HG03064 (cell line): Measurements from ENCODE around the gene CRYBG3.
"Not testable (repeated sequence)": the region's sequence is repeated elsewhere in the genome, so short reads cannot be mapped to it uniquely, and the experiment has no call there.

ENCODE experiments used
- ATAC-seq: cut with Tn5 transposase; IDR thresholded peaks from one replicate; pipeline ENCODE4 v1.9.1; 2021; ENCODE audit warnings: low read depth; ENCODE audit not compliant: unreplicated experiment

Gene CRYBG3

DNA sequence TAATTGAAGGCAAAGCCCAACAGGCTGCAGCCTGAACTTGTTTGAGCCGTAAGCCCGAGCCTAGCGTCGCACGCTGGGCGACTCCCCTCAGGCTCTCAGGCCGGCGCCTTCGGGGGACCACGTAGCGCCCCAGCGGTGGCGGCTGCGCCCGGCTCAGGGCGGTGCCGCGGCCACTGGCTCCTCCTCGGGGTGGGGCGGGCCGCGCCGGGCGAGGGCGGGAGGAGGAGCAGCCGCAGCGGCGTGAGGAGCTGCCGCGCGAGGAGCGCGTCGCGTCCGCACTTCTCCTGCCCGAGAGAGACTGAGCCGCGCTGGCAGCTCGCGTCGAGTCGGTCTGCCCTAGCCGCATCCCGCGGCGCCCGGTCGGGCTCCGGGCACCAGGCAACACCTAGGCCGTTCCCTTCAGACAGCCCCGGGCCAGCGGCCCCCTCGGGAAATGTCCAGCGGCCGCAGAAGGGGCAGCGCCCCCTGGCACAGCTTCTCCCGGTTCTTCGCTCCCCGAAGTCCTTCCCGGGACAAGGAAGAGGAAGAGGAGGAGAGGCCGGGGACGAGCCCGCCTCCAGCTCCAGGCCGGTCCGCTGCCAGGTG lies at the start of gene CRYBG3:
CRYBG3 (plus strand) TSS at position 238 of the 585 bp plus-strand sequence; CDS start at position 434, 196 bp downstream.
- ATAC-seq, result peak; percentile 99

- no peak for ATAC-seq
These were observed 48.9 kb upstream of the CRYBG3 start for GRCh38 chr3:97772926-97773325.

DNA sequence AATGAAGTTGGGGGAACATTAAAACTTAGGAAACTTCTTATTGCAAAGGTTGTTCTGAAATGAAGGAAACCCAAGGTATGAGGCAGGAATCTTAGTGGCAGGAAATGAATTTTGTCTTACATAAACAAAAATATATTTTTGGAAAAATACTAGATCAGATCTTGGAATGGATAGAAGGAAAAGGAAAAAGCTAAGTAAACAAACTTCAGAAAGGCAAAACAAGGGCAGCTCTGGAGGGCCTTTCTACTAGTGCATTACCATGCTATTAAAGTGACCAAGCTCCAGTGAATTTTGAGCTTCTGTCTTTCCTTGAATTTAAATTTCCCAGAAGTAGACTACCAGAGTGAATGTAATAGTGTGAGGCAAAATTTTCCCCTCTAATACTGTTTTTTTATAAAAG lies 43.7 kb upstream of the CRYBG3 start:
- ATAC-seq, result no peak

DNA sequence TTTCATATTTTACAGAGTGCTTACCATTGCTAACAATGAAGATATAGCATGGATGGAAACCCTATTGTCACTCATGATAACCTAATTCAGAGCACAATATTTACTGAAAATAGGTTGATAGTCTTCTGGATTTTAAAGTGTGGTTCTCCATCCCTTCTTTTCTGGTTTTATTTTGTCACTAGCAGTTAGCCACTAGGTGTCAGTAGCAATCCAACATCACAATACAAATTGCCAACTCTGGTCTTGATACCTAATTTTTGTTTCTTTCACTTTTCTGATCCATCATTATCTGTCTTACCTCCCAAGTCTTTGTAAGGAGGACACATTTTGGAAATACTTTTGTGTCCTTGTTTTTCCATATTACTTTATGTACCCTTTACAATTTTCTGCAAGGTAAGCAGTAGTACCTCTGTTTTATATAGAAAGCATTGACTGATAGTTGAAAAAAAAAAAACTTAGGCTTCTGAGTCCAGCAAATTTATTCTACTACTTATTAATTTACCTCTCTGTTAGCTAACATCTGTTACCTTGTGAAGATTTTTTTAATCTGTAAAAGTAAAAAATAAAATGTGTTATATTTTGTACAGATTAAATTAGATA lies 28.3 kb upstream of the CRYBG3 start:
- ATAC-seq, result no peak

DNA sequence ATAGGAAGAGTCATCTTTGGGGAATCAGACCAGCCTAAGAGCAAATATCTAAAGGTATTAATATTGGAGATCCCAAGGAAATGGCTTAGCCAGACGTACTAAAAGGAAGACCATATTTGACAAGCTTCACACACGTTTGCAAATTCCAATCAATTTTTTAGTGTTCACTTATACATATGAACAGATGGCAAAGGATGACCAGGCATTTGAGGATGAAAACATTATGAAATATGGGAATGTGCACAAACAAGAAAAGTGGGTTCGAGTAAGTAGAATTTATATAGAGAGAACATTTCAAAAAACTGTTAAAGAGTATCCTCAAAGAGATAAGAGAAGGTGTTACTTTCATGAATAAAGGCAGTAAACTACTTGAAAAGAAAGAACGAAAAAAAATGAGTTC lies 25.9 kb upstream of the CRYBG3 start:
- ATAC-seq, result no peak

DNA sequence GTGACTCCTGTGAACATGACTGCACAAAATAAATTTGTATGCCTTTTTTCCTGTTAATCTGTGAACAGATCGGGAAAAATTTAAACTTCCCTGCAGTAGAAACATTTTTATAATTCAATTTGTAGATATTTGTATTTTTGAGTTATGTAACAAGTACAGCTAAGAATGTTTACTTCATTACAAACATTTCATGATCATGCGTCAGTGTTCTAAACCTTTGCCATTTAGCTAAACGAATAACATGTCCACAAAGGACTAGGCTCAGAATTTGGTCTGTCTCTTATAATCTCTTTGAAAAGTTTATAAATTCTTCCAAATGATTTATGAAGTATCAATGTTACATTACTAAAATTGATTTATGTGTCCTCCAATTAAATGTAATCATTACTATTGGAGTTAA lies 17.3 kb upstream of the CRYBG3 start:
- ATAC-seq, result no peak

DNA sequence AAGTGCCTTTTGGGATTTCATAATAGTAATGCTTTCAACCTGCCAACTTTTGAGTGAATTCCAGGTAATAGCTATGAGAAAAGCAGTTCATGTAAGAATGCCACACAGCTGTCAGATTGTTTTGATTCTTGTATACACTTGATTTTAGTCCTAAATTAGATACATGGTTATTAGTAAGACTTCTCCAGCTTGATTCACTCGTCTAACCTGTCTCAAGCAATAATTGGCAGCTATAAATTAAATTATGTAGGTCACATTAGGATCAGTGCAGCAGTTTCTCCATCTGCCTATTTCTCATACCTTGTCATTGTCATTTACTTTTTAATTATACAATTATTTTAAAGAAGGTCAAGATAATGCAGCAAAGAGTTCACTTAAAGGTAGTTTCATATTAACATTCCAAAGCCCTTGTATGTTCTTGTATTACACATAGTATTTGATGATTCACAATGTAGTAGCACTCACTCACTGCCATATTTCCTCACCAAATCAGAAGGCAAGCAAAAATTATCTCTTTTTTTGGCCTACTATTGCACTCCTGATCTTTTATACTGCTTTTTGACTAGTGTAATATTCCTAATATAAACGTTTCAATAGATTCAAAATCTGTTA lies 10.9 kb upstream of the CRYBG3 start:
- ATAC-seq, result no peak

GRCh38 chr3:97815149-97815917 lies 6.5 kb upstream of the CRYBG3 start:
- ATAC-seq, result no peak

- no peak for ATAC-seq
These were observed 5.0 kb upstream of the CRYBG3 start for GRCh38 chr3:97816811-97817210.

- no peak for ATAC-seq
These were observed 3.8 kb upstream of the CRYBG3 start for GRCh38 chr3:97817965-97818364.

GRCh38 chr3:97820780-97821179 lies 1.0 kb upstream of the CRYBG3 start:
- no peak for ATAC-seq

- peak; percentile 52 for ATAC-seq
These were observed 481 bp upstream of the CRYBG3 start for GRCh38 chr3:97821287-97821773.

DNA sequence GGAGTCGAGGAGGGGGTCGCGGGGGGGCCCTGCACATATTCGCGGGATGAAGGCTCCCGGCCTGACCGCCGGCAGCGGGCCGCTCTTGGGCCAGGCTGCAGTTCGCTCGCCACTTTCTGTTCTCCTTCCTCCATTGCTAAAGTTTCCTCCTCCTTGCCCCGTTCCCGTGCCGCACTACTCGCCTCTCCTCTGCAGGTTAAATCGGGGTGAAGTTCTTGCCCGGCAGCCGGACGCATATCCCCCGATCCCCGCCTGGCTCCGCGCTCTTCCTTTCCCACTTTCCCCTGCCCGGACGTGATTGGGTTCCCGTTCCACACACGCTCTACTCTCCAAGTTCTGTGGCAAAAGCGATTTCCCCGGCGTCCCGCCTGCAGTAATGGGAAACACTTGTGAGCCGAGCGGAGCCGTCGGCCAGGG lies 556 bp downstream of the CRYBG3 start:
- peak; percentile 23 for ATAC-seq

DNA sequence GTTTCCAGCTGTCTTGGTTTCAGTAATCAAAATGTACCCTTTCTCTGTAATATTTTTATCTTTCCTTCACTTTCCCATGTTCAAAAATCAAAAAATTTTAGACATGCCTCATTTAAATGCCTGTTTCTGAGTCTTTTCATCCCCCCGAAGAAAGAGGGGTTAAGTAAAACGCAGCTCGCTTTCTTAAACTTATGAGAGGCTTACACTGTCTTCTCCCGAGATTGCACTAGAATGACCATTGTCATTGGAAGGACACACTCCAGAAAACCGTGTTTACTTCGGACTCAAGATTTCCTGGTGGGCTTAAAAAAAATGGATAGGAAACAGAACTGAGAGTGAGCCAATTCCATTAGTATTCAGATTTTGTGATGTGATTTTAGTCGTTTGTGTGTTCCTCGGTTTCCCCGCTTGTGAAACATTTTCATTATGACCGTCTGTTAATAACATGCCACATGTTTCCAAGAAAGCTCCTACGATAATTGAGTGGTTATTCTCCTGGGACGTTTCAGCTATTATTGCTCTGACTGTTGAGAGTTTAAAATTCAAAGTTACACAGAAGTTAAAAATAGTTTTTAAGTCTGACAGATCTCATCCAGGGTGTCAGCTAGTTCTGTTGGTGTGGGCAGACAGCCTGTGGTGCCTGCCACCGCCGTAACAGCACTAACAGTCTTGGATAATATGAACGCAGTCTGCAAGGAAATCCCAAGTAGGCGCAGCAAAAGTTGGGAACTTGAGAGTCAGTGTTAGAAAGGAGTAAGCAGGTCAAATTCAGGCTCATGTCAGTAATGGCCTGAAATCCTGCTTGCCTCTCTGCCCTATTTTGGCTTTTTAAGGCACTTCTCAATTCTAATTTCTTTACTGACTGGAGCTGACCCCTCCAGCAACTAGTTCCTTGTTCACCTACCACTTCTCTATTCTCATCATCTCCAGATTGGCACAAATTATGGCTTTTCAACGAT lies 1.5 kb downstream of the CRYBG3 start:
- no peak for ATAC-seq

DNA sequence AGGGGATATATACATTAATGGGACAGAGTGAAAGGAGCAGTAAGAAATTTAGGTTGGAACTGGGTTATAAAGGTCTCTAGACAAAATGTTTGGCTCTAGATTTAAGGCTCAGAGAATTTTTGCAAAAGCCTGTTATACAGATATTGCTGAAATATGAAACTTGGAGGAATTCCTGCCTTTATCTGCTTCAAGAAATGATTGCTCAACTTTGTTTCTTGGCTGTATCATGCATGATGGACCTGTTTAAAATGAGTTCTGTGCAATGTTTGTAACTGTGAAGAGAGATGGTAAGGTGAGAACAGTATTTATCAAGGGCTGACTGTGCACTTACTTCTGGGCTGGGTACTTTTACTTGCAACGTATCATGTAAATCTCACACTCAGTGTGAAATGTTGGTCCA lies 3.3 kb downstream of the CRYBG3 start:
- ATAC-seq, result no peak

DNA sequence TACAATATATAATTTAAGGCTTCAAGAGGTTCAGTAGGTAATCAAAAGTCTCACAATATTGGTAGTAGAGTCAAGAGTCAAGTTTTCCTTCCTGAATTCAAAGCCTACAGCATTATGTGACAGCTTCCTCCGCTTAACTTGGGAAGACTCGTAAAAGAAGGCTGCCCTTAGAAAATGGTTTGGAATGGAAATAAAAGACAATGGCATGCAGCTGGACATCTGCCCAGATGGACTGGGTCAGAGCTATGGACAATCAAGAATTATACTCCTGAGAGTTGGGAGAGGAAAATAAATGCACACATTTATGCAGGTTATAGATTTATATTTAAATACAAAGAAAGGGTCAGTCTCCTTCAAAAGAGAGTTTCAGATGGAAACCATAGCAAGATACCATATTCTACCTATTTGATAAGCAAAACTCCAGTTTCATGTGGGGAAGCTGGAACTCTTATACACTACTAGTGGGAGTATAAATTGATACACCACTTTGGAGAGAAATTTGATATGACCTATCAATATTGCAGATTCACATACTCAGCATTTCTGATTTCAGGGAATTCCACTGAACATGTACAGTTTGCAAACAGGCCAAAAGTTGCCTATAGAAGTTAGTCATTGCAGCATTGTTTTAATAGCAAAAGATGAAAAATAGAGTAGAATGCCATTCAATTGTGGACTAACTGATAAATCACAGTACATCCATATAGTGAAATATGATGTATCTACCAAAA lies 6.1 kb downstream of the CRYBG3 start:
- no peak for ATAC-seq

GRCh38 chr3:97829198-97829597 lies 7.4 kb downstream of the CRYBG3 start:
- ATAC-seq, result no peak

- no peak for ATAC-seq
These were observed 8.8 kb downstream of the CRYBG3 start for GRCh38 chr3:97830638-97831037.

DNA sequence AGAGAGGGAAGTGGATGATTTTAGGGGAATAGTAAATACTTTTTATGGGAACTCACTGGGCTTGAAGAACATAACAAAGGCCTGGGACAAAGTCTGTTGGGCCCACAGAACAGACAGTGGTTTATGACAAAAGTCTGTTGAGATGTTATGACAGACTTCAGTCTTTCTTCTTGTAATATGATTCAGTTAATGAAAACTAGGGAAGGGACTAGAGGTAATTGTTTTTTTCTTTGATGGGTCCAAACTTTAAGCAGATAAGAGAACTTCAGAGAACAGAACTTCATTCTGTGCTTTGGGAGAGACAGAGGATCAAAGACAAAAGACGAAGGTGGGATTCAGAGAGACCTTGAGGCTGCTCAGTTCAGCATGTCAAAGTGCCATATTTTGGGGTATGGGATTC lies 9.3 kb downstream of the CRYBG3 start:
- no peak for ATAC-seq

- not testable (repeated sequence) for ATAC-seq
These were observed 11.4 kb downstream of the CRYBG3 start for GRCh38 chr3:97833184-97833583.
